NCI-H345 (cell line): Measurements from ENCODE around the gene PLVAP.

Experiments used
- DNase-seq: peaks from one replicate; lab custom pipeline; 2025; lab: John Stamatoyannopoulos, UW

The PLVAP gene, protein sequence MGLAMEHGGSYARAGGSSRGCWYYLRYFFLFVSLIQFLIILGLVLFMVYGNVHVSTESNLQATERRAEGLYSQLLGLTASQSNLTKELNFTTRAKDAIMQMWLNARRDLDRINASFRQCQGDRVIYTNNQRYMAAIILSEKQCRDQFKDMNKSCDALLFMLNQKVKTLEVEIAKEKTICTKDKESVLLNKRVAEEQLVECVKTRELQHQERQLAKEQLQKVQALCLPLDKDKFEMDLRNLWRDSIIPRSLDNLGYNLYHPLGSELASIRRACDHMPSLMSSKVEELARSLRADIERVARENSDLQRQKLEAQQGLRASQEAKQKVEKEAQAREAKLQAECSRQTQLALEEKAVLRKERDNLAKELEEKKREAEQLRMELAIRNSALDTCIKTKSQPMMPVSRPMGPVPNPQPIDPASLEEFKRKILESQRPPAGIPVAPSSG

DNA sequence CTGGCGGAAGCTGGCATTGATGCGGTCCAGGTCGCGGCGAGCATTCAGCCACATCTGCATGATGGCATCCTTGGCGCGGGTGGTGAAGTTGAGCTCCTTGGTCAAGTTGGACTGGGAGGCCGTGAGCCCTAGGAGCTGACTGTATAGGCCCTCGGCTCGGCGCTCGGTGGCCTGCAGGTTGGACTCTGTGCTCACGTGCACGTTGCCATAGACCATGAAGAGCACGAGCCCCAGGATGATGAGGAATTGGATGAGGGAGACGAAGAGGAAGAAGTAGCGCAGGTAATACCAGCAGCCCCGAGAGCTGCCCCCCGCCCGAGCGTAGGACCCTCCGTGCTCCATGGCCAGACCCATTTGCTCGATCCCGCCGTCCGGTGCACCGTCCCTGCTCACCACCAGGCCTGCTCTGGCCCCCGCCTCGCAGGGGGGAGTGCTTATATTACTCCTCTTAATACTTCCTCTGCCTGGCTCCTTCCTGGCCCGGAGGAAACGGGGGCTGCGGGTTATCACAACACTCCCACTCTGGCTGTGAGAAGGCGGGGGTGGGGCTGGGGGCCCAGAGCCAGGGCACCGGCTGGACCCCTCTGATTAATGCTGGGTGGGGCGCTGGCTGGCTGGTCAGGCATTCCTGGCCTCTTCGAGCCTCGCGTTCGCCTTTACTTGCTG, at the start of gene PLVAP:
Gene PLVAP, minus strand, starts transcription at position 408 of the 666 bp plus-strand sequence. Its CDS starts 54 bp downstream, at position 354.
- DNase-seq: no peak

DNA sequence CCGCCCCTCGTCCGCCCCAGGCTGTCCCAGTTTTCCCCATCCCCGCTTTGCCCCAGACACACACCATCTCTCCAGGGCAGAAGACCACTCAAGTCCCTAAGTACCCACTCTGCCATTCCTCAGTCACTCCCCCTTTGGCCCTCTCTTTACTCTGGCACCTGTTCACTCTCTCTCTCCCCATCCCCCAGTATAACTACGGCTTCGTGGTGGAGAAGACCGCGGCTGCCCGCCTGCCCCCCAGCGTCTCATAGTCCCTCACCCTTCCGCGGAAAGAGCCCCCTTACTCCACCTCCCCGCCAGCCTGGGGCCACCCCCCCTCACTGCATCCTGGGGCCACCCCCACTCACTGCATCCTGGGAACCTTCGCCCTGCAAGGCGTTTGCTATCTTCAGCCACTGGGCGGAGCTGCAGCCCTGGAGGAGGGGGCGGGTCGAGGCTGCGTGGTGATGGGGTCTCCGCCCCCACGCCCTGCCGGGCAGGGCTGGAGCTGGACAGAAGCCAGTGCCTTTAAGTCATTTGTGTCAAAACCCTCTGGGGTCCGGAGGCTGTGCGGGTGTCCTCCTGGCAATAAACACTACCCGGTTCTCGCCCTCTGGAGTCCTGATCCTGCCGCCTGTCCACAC, 47.7 kb upstream of the PLVAP start:
- no peak for DNase-seq

- DNase-seq: no peak
Observed at GRCh38 chr19:17423429-17424208, 46.5 kb upstream of the PLVAP start.

GRCh38 chr19:17421942-17422341, 44.8 kb upstream of the PLVAP start:
- DNase-seq: no peak

- DNase-seq: no peak
Observed at GRCh38 chr19:17420475-17420924, 43.4 kb upstream of the PLVAP start.

DNA sequence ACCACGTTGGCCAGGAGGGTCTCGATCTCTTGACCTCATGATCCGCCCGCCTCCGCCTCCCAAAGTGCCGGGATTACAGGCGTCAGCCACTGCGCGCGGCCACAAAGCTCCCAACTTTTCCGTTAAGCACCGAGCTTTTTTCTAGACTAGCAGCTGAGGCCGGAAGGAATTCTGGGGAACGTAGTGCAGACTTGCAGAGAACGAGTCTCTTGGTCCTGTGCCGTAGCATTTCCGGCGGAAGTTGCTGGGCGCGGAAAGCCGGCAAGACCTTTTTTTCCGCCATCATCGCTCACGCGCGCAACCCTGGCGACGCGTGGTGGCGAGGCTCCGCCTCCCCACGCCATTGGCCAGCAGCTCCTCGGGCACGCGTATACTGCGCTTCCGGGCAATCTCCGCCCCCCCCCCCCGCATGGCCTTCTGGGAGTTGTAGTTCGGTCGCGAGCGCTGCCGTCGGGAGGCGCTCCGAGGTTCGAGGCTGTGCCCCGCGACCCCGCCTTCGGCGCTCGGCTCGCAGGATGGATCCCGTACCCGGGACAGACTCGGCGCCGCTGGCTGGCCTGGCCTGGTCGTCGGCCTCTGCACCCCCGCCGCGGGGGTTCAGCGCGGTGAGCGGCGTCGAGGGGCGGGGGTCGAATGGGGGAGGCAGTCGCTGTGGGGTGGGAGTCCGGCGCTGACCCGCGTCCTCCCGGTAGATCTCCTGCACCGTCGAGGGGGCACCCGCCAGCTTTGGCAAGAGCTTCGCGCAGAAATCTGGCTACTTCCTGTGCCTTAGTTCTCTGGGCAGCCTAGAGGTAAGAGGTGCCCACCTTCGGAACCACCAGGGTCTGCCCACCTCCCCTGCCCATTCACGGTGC, 42.7 kb upstream of the PLVAP start, which contains the start of gene MVB12A:
Gene MVB12A, plus strand, starts transcription at position 427 of the 854 bp plus-strand sequence. Its CDS starts 89 bp downstream, at position 516.
- DNase-seq: peak; percentile 97

- no peak for DNase-seq
Observed at GRCh38 chr19:17419154-17419620, 42.0 kb upstream of the PLVAP start.

- no peak for DNase-seq
Observed at GRCh38 chr19:17418710-17419109, 41.6 kb upstream of the PLVAP start.

DNA sequence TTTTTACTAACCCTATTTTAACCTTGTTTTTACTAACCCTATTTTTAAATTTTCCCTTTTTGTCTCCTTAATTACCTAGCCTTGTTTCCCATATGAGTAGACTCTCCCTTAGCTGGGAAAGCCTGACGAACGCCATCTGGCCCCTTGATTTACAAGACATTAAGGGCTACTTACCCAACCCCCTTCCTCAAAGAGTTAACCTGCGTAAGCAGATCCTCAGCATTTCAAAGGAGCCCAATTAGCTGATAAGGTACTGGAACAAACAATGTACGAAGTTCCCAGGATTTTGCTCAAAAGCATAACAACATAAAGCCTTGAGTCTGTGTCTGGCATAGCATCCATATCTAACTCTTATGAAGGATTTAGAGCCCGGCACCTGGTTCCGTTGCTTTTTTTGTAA, 38.0 kb upstream of the PLVAP start:
- no peak for DNase-seq

DNA sequence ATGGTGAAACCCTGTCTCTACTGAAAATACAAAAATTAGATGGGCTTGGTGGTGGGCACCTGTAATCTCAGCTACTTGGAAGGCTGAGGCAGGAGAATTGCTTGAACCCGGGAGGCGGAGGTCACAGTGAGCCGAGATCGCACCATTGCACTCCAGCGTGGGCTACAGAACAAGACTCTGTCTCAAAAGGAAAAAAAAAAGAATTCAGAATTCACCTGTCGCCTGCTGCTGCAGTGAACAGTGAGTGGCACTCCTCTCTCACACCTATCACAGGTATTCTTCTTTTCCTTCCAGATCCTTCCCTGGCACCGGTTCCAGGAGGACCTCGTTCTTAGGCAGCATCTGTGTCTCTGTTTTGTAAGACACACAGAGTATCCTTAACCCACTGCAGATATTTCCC, 37.0 kb upstream of the PLVAP start:
- no peak for DNase-seq

DNA sequence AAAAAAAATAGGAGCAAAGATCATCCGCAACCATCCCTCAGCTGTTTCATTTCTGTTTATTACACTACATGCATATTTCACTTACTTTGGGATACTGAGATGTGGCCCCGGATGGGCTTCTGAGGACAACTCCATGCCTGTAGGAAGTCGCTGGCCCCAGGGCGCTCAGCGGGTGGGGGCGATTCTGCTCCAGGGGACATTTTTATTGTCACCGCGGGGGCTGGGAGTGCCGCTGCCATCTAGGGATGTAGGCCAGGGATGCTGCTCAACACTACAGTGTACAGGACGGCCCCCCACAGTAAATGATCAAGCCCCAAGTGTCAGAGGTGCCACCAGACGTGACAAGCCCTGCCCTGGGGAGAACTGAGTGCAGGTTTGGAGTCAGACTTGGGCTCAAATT, 34.7 kb upstream of the PLVAP start:
- no peak for DNase-seq

DNA sequence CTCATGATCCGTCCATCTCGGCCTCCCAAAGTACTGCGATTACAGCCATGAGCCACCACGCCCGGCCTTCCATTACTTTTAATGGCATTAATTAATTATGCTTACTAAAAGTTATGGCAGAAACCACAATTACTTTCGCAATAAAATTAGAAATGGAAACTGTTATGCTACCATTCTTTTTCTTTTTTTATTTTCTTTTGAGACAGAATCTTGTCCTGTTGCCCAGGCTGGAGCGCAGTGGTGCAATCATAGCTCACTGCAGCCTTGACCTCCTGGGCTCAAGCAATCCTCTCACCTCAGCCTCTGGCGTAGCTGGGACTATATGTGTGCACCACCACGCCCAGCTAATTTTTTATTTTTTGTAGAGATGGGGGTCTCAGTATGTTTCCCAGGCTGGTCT, 32.8 kb upstream of the PLVAP start:
- DNase-seq: no peak

DNA sequence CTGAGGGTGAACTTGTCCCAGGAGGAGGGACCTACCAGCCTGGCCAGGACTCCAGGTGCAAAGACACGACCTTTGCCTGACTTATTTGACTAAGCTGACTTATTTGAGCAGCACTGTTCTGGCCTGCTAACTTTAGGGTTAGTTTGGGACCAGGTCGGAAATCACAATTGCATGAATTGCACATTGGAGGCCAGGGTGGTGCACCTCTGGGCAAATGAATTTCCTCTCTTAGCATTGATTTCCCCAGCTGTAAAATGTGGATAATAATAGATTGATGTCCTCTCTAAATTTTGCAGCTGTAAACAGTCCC, 29.7 kb upstream of the PLVAP start:
- DNase-seq: no peak

- DNase-seq: no peak
Observed at GRCh38 chr19:17406046-17406886, 29.1 kb upstream of the PLVAP start.

- DNase-seq: no peak
Observed at GRCh38 chr19:17405250-17406045, 28.3 kb upstream of the PLVAP start, which contains the start of gene BST2. Gene BST2 (minus strand): TSS chr19:17405630. CDS start chr19:17405575, 55 bp downstream.

GRCh38 chr19:17404621-17405249, 27.6 kb upstream of the PLVAP start:
- DNase-seq: no peak

GRCh38 chr19:17404015-17404414, 26.9 kb upstream of the PLVAP start:
- no peak for DNase-seq

GRCh38 chr19:17402982-17403855, 26.1 kb upstream of the PLVAP start:
- no peak for DNase-seq
